Activated CD8-positive, alpha-beta T cell treated with anti-CD3 and anti-CD28 coated beads for 36 hours (primary cell): ENCODE measurements around the gene CHODL. TPM values are rescaled to one million over a fixed set of nuclear protein-coding genes. Genes with fewer than 3 reads are reported as not detected.

ENCODE experiments used
- ATAC-seq: fragments of 200-7000 bp; cut with Tn5 transposase; one replicate; pipeline ENCODE4 v1.10.0; 2021; ENCODE audit warnings: mild to moderate bottlenecking, moderate library complexity
- CTCF ChIA-PET: fragments of 350-600 bp; sonication (Branson Sonifier 250); formaldehyde crosslinking; loops from one replicate; lab custom pipeline; 2021; ENCODE audit warnings: antibody characterized with exemption; lab: Charles Lee
- POLR2A ChIA-PET: fragments of 350-600 bp; sonication (Branson Sonifier 250); formaldehyde crosslinking; loops from one replicate; lab custom pipeline; 2021; ENCODE audit warnings: antibody characterized with exemption; lab: Charles Lee
- DNase-seq: peaks from one replicate; pipeline ENCODE4 v3.0.0-alpha.2; 2020
- H3K27ac Mint-ChIP-seq: one replicate; pipeline ENCODE4 v1.8.0; 2021; ENCODE audit warnings: mild to moderate bottlenecking, mixed read lengths
- H3K27me3 Mint-ChIP-seq: one replicate; pipeline ENCODE4 v1.8.0; 2021; ENCODE audit warnings: mixed read lengths
- H3K36me3 Mint-ChIP-seq: one replicate; pipeline ENCODE4 v1.8.0; 2021; ENCODE audit warnings: low read depth, mixed read lengths
- H3K4me1 Mint-ChIP-seq: one replicate; pipeline ENCODE4 v1.8.0; 2021; ENCODE audit warnings: low read depth, mixed read lengths
- H3K4me3 Mint-ChIP-seq: one replicate; pipeline ENCODE4 v1.8.0; 2021; ENCODE audit warnings: mild to moderate bottlenecking, moderate library complexity, mixed read lengths
- H3K9me3 Mint-ChIP-seq: one replicate; pipeline ENCODE4 v1.8.0; 2021; ENCODE audit warnings: mixed read lengths
- intact Hi-C: fragments of 100-400 bp; cut with micrococcal nuclease; formaldehyde crosslinking; loops from one replicate; pipeline ENCODE4 v1.10.0; 2022
- total RNA-seq, 2 experiments: library from RNA; stranded (reverse); gene quantifications; one replicate each; pipeline ENCODE4 v1.2.3, GENCODE V29; 2021
- TF ChIP-seq, protein P1 (sequence below): fragments of 200-600 bp; IDR thresholded peaks from one replicate; pipeline ENCODE4 v1.8.0; 2022; ENCODE audit warnings: antibody characterized with exemption, mild to moderate bottlenecking

The CHODL gene
- total RNA-seq, 2 experiments from 2014 or later: not detected

DNA sequence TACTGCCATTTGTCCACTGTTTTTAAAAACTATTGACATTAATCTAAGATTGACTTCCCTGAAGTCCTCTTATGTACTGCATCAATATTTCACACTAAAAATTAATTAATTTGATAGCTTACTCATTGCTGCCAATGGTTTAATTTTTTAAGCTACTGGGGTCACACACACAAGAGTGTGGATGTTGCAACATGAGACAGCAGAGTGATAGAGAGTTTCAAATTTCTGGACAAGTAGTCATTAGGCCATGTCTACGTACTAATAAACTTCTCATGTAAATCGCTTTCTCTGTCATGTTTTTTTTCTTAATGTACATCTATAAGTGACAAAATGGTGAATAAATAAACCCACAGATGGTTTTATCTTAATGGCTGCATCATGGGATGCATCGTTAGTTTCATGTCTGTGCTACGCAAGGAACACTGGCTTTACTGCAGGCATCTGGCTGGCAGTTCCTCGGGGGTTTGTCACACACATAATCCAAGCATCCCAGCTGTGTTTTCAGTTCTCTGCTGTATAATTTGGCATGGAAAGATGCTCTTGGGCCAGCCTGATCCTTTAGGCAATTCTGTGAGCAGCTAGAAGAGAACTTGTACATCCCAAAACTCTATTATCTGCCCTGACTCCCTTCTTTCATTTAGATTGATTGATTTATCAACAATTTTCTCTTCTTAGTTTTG is 16.4 kb upstream of the CHODL start:
- TF ChIP-seq, protein P1, sequence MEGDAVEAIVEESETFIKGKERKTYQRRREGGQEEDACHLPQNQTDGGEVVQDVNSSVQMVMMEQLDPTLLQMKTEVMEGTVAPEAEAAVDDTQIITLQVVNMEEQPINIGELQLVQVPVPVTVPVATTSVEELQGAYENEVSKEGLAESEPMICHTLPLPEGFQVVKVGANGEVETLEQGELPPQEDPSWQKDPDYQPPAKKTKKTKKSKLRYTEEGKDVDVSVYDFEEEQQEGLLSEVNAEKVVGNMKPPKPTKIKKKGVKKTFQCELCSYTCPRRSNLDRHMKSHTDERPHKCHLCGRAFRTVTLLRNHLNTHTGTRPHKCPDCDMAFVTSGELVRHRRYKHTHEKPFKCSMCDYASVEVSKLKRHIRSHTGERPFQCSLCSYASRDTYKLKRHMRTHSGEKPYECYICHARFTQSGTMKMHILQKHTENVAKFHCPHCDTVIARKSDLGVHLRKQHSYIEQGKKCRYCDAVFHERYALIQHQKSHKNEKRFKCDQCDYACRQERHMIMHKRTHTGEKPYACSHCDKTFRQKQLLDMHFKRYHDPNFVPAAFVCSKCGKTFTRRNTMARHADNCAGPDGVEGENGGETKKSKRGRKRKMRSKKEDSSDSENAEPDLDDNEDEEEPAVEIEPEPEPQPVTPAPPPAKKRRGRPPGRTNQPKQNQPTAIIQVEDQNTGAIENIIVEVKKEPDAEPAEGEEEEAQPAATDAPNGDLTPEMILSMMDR: no peak
- Mint-ChIP-seq H3K4me1 (no peaks in the 10 kb centered on the region), H3K9me3 (peaks cover 2% of the 10 kb centered on the region), H3K27me3 (no peaks in the 10 kb centered on the region), H3K4me3 (no peak overlapping the region), H3K27ac (no peak overlapping the region), H3K36me3 (no peaks in the 10 kb centered on the region)
- ChIA-PET CTCF (no interaction called here), POLR2A (no interaction called here)
- ATAC-seq (no peak), DNase-seq (no peak)
- intact Hi-C loops: no loop called here

DNA sequence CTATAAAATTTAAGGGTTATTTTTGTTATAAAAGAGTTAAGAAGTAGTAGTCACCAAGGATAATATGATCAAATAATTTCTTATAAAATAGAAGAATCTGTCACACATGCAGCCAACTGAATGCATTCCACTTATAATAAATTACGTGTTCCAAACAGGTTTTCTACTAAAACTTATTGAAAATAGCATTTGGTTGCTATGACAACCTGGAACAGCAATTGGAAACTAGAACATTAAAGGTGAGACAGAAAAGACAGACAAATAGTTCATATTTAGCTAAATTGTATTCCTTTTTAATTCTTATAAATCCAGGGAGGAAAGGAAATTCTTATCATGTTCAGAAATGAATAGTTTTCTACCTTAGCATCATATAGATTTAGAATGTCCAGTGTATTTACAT is 9.1 kb upstream of the CHODL start:
- intact Hi-C loops: no loop called here
- POLR2A ChIA-PET: no interaction called here
- H3K4me3 Mint-ChIP-seq: no peak overlapping the region

DNA sequence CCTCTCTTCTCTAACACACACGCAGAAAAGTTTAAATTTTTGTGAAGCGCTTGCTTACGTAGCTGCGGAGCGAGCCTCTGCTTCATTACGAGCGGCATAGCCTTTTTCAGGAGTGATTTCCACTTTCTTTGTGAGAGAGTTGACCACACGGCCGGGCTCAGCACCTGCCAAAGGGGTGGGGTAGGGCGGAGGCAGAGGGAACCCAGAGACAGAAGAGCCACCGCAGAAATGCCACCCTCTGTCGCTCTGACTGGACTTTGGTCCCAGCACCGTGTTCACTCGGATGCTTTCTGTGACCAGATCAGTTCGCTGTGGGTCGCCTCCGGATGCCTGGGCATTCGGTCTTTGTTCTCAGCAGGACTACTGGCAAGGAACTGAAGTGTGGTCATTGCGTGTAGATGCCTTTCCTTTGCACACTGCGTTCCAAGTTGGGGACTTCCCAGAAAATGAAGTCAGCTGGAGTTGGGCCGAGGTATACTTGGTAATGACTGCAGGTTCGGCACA is 883 bp downstream of the CHODL start:
- Mint-ChIP-seq H3K27me3 (peaks cover 26% of the 10 kb centered on the region), H3K27ac (no peak overlapping the region), H3K9me3 (peaks cover 2% of the 10 kb centered on the region), H3K36me3 (no peaks in the 10 kb centered on the region), H3K4me1 (no peaks in the 10 kb centered on the region), H3K4me3 (no peak overlapping the region)
- TF ChIP-seq, protein P1: no peak
- no peak for DNase-seq
- ATAC-seq: no peak
- intact Hi-C loops: no loop called here
- ChIA-PET CTCF (no interaction called here), POLR2A (no interaction called here)

More for the DNA sequence above, 9.1 kb upstream of the CHODL start:
- Mint-ChIP-seq H3K27ac (no peak overlapping the region), H3K9me3 (no peaks in the 10 kb centered on the region), H3K36me3 (no peaks in the 10 kb centered on the region), H3K4me1 (no peaks in the 10 kb centered on the region), H3K27me3 (no peaks in the 10 kb centered on the region)
- TF ChIP-seq, protein P1: no peak
- CTCF ChIA-PET: no interaction called here
- no peak for ATAC-seq
- no peak for DNase-seq

DNA sequence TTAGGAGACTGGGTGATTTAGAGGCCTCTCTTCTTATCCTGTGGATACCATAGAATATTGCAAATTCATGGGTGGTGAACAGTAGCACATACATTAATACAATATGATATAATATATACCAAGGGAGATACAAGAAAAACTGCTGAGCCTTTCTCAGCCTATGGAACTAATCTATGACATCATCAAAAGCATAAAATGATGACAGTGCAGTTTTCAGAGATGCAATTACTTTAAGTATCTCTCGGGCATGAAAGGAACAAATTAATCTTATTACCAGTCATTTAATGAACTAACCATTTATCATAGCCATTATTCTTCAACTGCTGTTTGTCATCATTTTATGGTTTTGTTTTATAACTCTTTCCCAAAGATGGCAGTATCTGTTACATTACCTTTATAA is 3.5 kb downstream of the CHODL start:
- TF ChIP-seq, protein P1: no peak
- no peaks in the 10 kb centered on the region for H3K4me1 Mint-ChIP-seq
- H3K9me3 Mint-ChIP-seq: peaks cover 2% of the 10 kb centered on the region
- peaks cover 23% of the 10 kb centered on the region for H3K27me3 Mint-ChIP-seq
- POLR2A ChIA-PET: no interaction called here
- intact Hi-C loops: no loop called here
- ATAC-seq: no peak
- no peak overlapping the region for H3K27ac Mint-ChIP-seq
- CTCF ChIA-PET: no interaction called here
- no peak overlapping the region for H3K4me3 Mint-ChIP-seq
- no peak for DNase-seq
- H3K36me3 Mint-ChIP-seq: no peaks in the 10 kb centered on the region

DNA sequence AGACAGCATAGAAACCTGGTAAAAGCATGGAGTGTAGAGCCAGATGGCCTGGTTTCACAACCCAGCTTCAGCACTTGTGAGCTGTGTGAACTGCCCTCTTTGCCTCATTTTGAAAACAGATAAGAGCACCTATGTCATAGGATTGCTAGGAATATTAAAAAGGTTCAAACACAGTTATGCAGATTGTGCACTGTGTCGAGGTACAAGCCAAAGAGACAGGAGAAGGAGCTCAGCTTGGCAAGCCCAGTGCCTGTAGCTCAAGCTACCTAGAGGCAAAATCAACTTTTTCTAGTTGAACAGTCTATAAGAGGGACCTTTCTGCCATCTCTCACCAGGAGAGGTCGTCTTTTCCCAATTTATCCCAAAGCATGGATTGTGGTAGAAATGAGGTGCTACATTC is 5.0 kb downstream of the CHODL start:
- DNase-seq (no peak), ATAC-seq (peak; percentile 17)
- Mint-ChIP-seq H3K36me3 (no peaks in the 10 kb centered on the region), H3K27ac (no peak overlapping the region), H3K4me3 (no peak overlapping the region), H3K9me3 (peaks cover 2% of the 10 kb centered on the region), H3K27me3 (peaks cover 11% of the 10 kb centered on the region), H3K4me1 (no peaks in the 10 kb centered on the region)
- intact Hi-C loops: no loop called here
- TF ChIP-seq, protein P1: no peak
- ChIA-PET CTCF (no interaction called here), POLR2A (no interaction called here)
